ENCODE measurements around the gene SYT5.

DNA sequence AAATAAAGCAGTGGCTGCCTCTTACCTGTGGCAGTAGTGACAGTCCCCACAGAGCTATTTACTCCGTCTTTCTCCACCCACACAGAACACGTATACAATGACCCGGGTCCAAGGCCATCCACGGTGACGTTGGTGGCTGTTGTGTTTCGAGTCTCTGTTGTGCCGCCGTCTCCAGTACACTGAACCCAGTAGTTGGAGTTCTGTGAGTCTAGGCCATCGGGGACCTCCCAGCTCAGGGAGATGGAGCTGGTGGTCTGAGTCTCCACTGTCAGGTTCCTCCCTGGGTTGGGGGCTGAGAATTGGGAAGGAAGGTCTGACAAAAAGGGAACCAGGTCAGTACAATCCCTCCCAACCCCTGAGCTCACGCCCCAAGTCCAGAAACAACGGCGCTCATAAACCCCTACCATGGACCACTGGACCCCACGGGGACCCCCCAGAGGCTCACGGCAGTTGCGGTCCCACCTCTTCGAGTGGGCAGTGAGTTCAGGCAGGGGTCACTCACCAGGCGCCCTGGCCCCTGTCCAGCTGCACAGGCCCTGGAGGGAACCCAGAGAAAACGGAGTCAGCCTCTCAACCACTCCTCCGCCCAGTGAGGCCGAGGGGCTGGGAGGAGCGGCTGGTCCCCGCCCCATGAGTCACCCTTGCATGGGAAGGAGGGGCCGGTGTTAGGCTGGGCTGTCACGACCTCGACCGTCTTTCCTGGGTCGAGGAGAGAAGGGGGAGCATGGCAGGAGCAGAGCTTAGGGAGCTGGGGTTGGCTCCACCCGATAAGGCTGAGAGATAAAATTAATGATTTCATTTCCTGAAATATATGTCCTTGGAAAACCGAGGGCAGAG, 26.8 kb upstream of the SYT5 start:
- TF ChIP-seq, protein P1, sequence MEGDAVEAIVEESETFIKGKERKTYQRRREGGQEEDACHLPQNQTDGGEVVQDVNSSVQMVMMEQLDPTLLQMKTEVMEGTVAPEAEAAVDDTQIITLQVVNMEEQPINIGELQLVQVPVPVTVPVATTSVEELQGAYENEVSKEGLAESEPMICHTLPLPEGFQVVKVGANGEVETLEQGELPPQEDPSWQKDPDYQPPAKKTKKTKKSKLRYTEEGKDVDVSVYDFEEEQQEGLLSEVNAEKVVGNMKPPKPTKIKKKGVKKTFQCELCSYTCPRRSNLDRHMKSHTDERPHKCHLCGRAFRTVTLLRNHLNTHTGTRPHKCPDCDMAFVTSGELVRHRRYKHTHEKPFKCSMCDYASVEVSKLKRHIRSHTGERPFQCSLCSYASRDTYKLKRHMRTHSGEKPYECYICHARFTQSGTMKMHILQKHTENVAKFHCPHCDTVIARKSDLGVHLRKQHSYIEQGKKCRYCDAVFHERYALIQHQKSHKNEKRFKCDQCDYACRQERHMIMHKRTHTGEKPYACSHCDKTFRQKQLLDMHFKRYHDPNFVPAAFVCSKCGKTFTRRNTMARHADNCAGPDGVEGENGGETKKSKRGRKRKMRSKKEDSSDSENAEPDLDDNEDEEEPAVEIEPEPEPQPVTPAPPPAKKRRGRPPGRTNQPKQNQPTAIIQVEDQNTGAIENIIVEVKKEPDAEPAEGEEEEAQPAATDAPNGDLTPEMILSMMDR (IDR thresholded peaks at IDR 0.05; ENCODE audit: low read depth, low read length, poor library complexity, severe bottlenecking), result no peak
- no peak for TF ChIP-seq EZH2phosphoT487 (IDR thresholded peaks at IDR 0.05; ENCODE audit: borderline replicate concordance, low read length)
